Ishikawa (cell line): ENCODE data around the gene ZNF646.

Experiments used
- CEBPB ChIP-seq: IDR thresholded peaks from 2 replicates; pipeline ENCODE4 v1.6.1; 2012
- CREB1 ChIP-seq: IDR thresholded peaks from 2 replicates; pipeline ENCODE4 v1.6.1; 2012; ENCODE audit warnings: low read depth
- EGR1 ChIP-seq: IDR thresholded peaks from 2 replicates; pipeline ENCODE4 v1.6.1; 2012
- EP300 ChIP-seq: IDR thresholded peaks from 2 replicates; pipeline ENCODE4 v1.6.1; 2012; ENCODE audit warnings: borderline replicate concordance
- FOXM1 ChIP-seq: IDR thresholded peaks from 2 replicates; pipeline ENCODE4 v1.6.1; 2012; ENCODE audit warnings: low read depth, borderline replicate concordance
- NFIC ChIP-seq: IDR thresholded peaks from 2 replicates; pipeline ENCODE4 v1.6.1; 2012
- RAD21 ChIP-seq: IDR thresholded peaks from 2 replicates; pipeline ENCODE4 v1.6.1; 2012; ENCODE audit warnings: low read depth
- TAF1 ChIP-seq: IDR thresholded peaks from 2 replicates; pipeline ENCODE4 v1.6.1; 2012; ENCODE audit warnings: low read depth, mild to moderate bottlenecking
- TCF12 ChIP-seq: IDR thresholded peaks from 2 replicates; pipeline ENCODE4 v1.6.1; 2012; ENCODE audit warnings: low read depth
- TEAD4 ChIP-seq: IDR thresholded peaks from 2 replicates; pipeline ENCODE4 v1.6.1; 2012
- USF1 ChIP-seq: IDR thresholded peaks from 2 replicates; pipeline ENCODE4 v1.6.1; 2012
- YY1 ChIP-seq: IDR thresholded peaks from 2 replicates; pipeline ENCODE4 v1.6.1; 2012; ENCODE audit warnings: low read depth
- ZBTB7A ChIP-seq: IDR thresholded peaks from 2 replicates; pipeline ENCODE4 v1.6.1; 2012; ENCODE audit warnings: low read depth
- TF ChIP-seq, protein P1 (sequence below): IDR thresholded peaks from 2 replicates; pipeline ENCODE4 v1.6.1; 2012
- TF ChIP-seq, protein P2 (sequence below): IDR thresholded peaks from 2 replicates; pipeline ENCODE4 v1.6.1; 2012; ENCODE audit warnings: low read depth, mild to moderate bottlenecking

Gene ZNF646

DNA sequence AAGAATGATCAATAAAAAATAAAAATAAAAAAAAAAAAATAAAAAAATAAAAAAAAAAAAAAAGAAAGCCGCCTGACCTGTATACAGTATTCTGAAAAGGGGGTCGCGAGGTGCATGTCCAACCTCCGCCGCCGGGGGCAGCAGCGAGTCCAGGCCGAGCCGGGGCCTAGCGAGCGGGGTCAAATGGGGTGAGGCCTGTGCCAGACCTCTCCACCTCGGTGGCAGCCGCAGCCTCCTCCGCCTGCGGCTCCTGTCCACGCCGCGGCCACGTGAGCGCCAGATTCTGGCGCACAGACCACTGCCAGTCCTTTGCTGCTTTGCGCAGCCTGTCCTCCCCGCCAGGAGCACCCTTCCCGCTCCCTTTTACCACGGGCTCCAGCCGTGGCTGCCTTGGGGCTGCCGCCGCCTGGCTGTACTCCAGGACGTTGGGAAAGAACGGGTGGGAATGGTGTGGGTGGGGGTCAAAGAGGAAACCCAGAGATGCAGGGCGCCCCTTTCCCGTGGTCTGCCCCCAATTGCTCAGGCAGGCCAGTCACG, 31.5 kb downstream of the ZNF646 start:
- TF ChIP-seq CREB1 = no peak
- TF ChIP-seq TEAD4 = no peak
- no peak for TF ChIP-seq FOXM1
- TF ChIP-seq, protein P1, sequence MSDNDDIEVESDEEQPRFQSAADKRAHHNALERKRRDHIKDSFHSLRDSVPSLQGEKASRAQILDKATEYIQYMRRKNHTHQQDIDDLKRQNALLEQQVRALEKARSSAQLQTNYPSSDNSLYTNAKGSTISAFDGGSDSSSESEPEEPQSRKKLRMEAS = peak; percentile 41
- TF ChIP-seq TCF12 = no peak
- TF ChIP-seq TAF1 = no peak
- TF ChIP-seq NFIC = no peak; the same call in 1 of the 2 replicates
- TF ChIP-seq EGR1 = no peak
- no peak for TF ChIP-seq CEBPB
- peak; percentile 58; the same call in 1 of the 2 replicates for TF ChIP-seq RAD21
- no peak; the same call in 1 of the 2 replicates for TF ChIP-seq YY1
- TF ChIP-seq EP300 = no peak
- no peak for TF ChIP-seq USF1
- TF ChIP-seq ZBTB7A = peak; percentile 77; the same call in 1 of the 2 replicates
- TF ChIP-seq, protein P2, sequence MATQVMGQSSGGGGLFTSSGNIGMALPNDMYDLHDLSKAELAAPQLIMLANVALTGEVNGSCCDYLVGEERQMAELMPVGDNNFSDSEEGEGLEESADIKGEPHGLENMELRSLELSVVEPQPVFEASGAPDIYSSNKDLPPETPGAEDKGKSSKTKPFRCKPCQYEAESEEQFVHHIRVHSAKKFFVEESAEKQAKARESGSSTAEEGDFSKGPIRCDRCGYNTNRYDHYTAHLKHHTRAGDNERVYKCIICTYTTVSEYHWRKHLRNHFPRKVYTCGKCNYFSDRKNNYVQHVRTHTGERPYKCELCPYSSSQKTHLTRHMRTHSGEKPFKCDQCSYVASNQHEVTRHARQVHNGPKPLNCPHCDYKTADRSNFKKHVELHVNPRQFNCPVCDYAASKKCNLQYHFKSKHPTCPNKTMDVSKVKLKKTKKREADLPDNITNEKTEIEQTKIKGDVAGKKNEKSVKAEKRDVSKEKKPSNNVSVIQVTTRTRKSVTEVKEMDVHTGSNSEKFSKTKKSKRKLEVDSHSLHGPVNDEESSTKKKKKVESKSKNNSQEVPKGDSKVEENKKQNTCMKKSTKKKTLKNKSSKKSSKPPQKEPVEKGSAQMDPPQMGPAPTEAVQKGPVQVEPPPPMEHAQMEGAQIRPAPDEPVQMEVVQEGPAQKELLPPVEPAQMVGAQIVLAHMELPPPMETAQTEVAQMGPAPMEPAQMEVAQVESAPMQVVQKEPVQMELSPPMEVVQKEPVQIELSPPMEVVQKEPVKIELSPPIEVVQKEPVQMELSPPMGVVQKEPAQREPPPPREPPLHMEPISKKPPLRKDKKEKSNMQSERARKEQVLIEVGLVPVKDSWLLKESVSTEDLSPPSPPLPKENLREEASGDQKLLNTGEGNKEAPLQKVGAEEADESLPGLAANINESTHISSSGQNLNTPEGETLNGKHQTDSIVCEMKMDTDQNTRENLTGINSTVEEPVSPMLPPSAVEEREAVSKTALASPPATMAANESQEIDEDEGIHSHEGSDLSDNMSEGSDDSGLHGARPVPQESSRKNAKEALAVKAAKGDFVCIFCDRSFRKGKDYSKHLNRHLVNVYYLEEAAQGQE = no peak

GRCh38 chr16:31106509-31107464, 32.6 kb downstream of the ZNF646 start:
- no peak for TF ChIP-seq TCF12
- TF ChIP-seq FOXM1 = no peak
- no peak for TF ChIP-seq CEBPB
- no peak for TF ChIP-seq RAD21
- TF ChIP-seq TEAD4 = no peak
- no peak for TF ChIP-seq EP300
- TF ChIP-seq NFIC = no peak
- TF ChIP-seq, protein P2 = no peak
- TF ChIP-seq, protein P1 = no peak
- no peak for TF ChIP-seq YY1
- TF ChIP-seq EGR1 = no peak
- no peak for TF ChIP-seq TAF1

DNA sequence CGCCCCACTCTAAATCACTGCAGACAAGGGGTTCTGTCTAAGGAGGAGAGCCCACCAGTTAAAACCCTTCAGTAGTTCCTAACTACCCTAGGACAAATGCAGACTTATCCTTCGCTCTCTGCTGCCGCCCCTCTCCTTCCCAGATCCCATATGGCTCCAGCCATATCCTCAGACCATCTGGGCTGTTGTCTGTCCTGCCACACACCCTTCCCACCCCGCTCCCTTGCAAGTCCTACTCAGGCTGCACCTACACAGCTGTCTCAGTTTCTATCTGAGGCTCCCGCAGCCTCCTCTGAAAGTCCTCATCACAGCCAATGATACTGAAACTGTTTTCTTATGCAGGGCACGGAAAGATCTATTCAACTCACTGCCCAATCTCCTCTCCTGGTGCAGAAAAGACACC, 33.2 kb downstream of the ZNF646 start:
- TF ChIP-seq ZBTB7A (no peak), EP300 (no peak), NFIC (no peak), USF1 (no peak), TEAD4 (no peak), EGR1 (no peak), YY1 (no peak), TCF12 (no peak), FOXM1 (no peak), CREB1 (no peak), RAD21 (no peak)
- TF ChIP-seq, protein P2 = no peak
